GM13976 (cell line): ENCODE results near the gene DNAJC15.
A peak's percentile ranks its signal among the peaks of the same experiment; 100 is the strongest.

Experiments
- DNase-seq: peaks from one replicate; pipeline ENCODE4 v3.0.0; 2012; ENCODE audit warnings: low spot score
- CTCF ChIP-seq: IDR thresholded peaks from 2 replicates; pipeline ENCODE4 v1.5.1; 2012; ENCODE audit warnings: borderline replicate concordance, mild to moderate bottlenecking; ENCODE audit not compliant: insufficient read depth; ENCODE audit errors: extremely low read depth, missing control alignments, control extremely low read depth
- in situ Hi-C: fragments of 300-500 bp; cut with MboI; formaldehyde crosslinking; loops from one replicate; pipeline ENCODE4 v1.12.0; 2022; ENCODE audit warnings: low sequenced_read_pairs, mixed read lengths, inconsistent platforms; ENCODE audit not compliant: unreplicated experiment

Gene DNAJC15

GRCh38 chr13:42992764-42993122 is 30.6 kb upstream of the DNAJC15 start:
- no peak for DNase-seq
- TF ChIP-seq CTCF: no peak
- in situ Hi-C loops: no loop called here

DNA sequence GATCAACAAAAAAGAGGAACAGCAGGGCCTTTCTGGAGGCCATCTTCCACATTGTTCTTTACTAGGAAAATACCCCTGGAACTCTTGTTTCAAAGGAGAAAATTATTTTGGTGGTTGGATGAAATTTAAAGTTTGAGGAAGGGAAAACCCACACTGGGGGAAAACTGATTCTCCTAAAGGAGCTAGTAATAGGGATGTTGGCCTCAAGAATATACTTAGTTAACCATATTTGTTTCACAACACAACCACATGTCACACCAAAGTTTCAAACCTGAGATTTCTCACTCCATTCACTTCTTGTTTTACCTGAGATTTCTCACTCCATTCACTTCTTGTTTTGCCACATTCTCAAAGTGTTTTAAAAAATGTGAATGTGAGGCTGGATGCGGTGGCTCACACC is 28.5 kb upstream of the DNAJC15 start:
- no peak for TF ChIP-seq CTCF
- in situ Hi-C loops: no loop called here
- DNase-seq: no peak

- no peak for DNase-seq
- in situ Hi-C loops: no loop called here
- no peak for TF ChIP-seq CTCF
Measured at GRCh38 chr13:42996584-42996983, 26.8 kb upstream of the DNAJC15 start.

DNA sequence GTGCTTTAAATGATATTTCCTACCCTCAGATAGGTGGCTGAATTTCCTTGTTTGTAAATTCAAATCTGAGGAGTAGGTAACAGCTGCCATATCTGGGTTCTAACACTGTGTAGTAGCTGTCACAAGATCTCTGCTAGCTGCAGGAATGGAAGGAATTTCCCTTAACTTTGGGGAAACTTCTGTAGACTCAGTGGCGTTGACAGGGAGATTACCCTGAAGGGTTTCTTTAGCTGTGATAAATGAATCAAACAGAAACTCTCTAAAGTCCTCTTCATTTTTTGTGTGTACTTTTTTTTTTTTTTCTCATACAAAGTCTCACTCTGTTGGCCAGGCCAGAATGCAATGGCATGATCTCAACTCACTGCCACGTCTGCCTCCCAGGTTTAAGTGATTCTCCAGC is 26.0 kb upstream of the DNAJC15 start:
- in situ Hi-C loops: no loop called here
- no peak for TF ChIP-seq CTCF
- DNase-seq: peak; percentile 57

DNA sequence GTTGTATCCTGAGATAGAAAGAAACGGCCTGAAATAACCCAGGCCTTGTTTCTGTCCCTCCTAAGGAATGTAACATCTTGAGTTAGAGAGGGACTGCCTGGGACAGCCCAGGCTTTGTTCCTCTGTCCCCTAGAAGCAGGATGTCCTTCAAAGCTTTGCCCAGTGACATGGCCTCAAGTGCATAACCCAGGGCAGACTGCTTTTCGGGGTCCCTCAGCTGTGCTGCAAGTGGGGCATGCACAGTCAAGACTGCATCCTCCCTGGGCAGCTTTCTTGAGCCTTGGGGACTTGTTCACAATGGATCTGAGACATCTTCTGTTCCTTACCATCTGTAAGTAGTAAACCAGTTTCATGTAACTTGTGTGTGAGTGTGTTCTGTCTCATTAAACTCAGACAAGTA is 23.9 kb upstream of the DNAJC15 start:
- in situ Hi-C loops: no loop called here
- no peak for TF ChIP-seq CTCF
- DNase-seq: no peak

GRCh38 chr13:43000676-43001075 is 22.7 kb upstream of the DNAJC15 start:
- TF ChIP-seq CTCF: no peak
- no peak for DNase-seq
- in situ Hi-C loops: no loop called here

- TF ChIP-seq CTCF: no peak
Measured at GRCh38 chr13:43002021-43002420, 21.4 kb upstream of the DNAJC15 start.

More at GRCh38 chr13:43002021-43002420, 21.4 kb upstream of the DNAJC15 start:
- in situ Hi-C loops: no loop called here
- no peak for DNase-seq
